Measurements from ENCODE around the gene DNAL1.

- TF ChIP-seq TARDBP (CRISPR knock-in tag; IDR thresholded peaks at IDR 0.05) (no peak), GABPB1 (CRISPR knock-in tag; IDR thresholded peaks at IDR 0.05) (no peak), ZNF335 (CRISPR knock-in tag; IDR thresholded peaks at IDR 0.05) (no peak), NFIC (IDR thresholded peaks at IDR 0.05; ENCODE audit: low read length) (no peak), YY1 (IDR thresholded peaks at IDR 0.05; ENCODE audit: insufficient read depth, insufficient replicate concordance, low read depth, low read length) (no peak), SP5 (CRISPR knock-in tag; IDR thresholded peaks at IDR 0.05; ENCODE audit: borderline replicate concordance, low read depth) (no peak), POLR2A (IDR thresholded peaks at IDR 0.05; ENCODE audit: insufficient read depth in 1 of 2, low read depth in 2 of 2, low read length in 2 of 2) (no peak), ZKSCAN8 (CRISPR knock-in tag; IDR thresholded peaks at IDR 0.05; ENCODE audit: borderline replicate concordance) (no peak), ARNT2 (CRISPR knock-in tag; IDR thresholded peaks at IDR 0.05; ENCODE audit: low read depth) (no peak), ZBTB37 (CRISPR knock-in tag; IDR thresholded peaks at IDR 0.05) (no peak), HDAC6 (IDR thresholded peaks at IDR 0.05; ENCODE audit: low read depth, low read length) (no peak), TCF7L2 (IDR thresholded peaks at IDR 0.05; ENCODE audit: low read depth, low read length) (no peak)
Measured at GRCh38 chr14:73684627-73685026, 39.8 kb downstream of the DNAL1 start.

Data from HepG2 (cell line).